RWPE1 (cell line): ENCODE data around the gene TRAF5.
"Not testable (repeated sequence)": the region's sequence is repeated elsewhere in the genome, so short reads cannot be mapped to it uniquely, and the experiment has no call there.

ENCODE experiments used
- CTCF ChIA-PET: fragments of 350-600 bp; sonication (Branson Sonifier 250); formaldehyde crosslinking; extraction: SDS; loops from one replicate; lab custom pipeline; 2021; lab: Yijun Ruan, JAX
- POLR2A ChIA-PET: fragments of 400-600 bp; formaldehyde crosslinking; extraction: SDS; loops from one replicate; lab custom pipeline; 2020; ENCODE audit warnings: antibody characterized with exemption; ENCODE audit not compliant: low non-redundant PET; lab: Yijun Ruan, JAX
- DNase-seq: peaks from one replicate; pipeline ENCODE4 v3.0.0; 2012; ENCODE audit warnings: low spot score
- H3K27ac ChIP-seq: fragments of 450-650 bp; 2 replicates; pipeline ENCODE4 v1.5.1; 2017
- CTCF ChIP-seq: fragments of 450-650 bp; conservative IDR thresholded peaks from 2 replicates; pipeline ENCODE4 v1.5.1; 2017; ENCODE audit warnings: low read depth, mild to moderate bottlenecking

Gene TRAF5

GRCh38 chr1:211318576-211319280 is 7.9 kb upstream of the TRAF5 start:
- CTCF ChIA-PET: interaction anchor here (0.6 kb wide), 4 partner anchors 64 to 337 kb away, joined by 3 to 5 read pairs (median 4); no protein-coding TSS in a partner anchor
- POLR2A ChIA-PET: no interaction called here
- DNase-seq: no peak

GRCh38 chr1:211319892-211320291 is 6.7 kb upstream of the TRAF5 start:
- CTCF ChIA-PET: no interaction called here

More at GRCh38 chr1:211318576-211319280, 7.9 kb upstream of the TRAF5 start:
- H3K27ac ChIP-seq: no peak overlapping the region
- TF ChIP-seq CTCF: no peak

GRCh38 chr1:211320980-211321379 is 5.7 kb upstream of the TRAF5 start:
- ChIA-PET POLR2A (no interaction called here), CTCF (no interaction called here)
- peak; percentile 9 for DNase-seq
- TF ChIP-seq CTCF: no peak
- no peak overlapping the region for H3K27ac ChIP-seq

More at GRCh38 chr1:211319892-211320291, 6.7 kb upstream of the TRAF5 start:
- POLR2A ChIA-PET: no interaction called here
- no peak for DNase-seq
- H3K27ac ChIP-seq: no peak overlapping the region
- no peak for TF ChIP-seq CTCF

GRCh38 chr1:211321646-211322045 is 5.0 kb upstream of the TRAF5 start:
- H3K27ac ChIP-seq, POLR2A ChIA-PET, DNase-seq: not testable (repeated sequence)
- CTCF ChIA-PET: interaction anchor here (0.7 kb wide), 1 partner anchor 333 kb away, joined by 3 read pairs; no protein-coding TSS in a partner anchor

- DNase-seq: peak; percentile 62
- ChIA-PET POLR2A (interaction anchor here (0.5 kb wide), 1 partner anchor 178 kb away, joined by 8 read pairs; no protein-coding TSS in a partner anchor), CTCF (interaction anchor here (0.6 to 2.1 kb wide), 23 partner anchors 11 to 1644 kb away, joined by 3 to 8 read pairs (median 3); no protein-coding TSS in a partner anchor)
These were observed 3.2 kb upstream of the TRAF5 start for GRCh38 chr1:211323156-211324063.

More at GRCh38 chr1:211323156-211324063, 3.2 kb upstream of the TRAF5 start:
- no peak overlapping the region for H3K27ac ChIP-seq
- TF ChIP-seq CTCF: peak; percentile 88
